Nephron progenitor cell (in vitro differentiated cells): ENCODE results near the gene PRPF38B.
A peak's percentile ranks its signal among the peaks of the same experiment; 100 is the strongest.

ENCODE experiments used
- DNase-seq: peaks from one replicate; pipeline ENCODE4 v3.0.0; 2021
- H3K27ac Mint-ChIP-seq: 2 replicates; pipeline ENCODE4 v1.8.0; 2021; ENCODE audit warnings: mild to moderate bottlenecking, moderate library complexity, mixed read lengths
- H3K27me3 Mint-ChIP-seq: 2 replicates; pipeline ENCODE4 v1.8.0; 2021; ENCODE audit warnings: mild to moderate bottlenecking, low read depth, mixed read lengths; ENCODE audit not compliant: poor library complexity
- H3K36me3 Mint-ChIP-seq: 2 replicates; pipeline ENCODE4 v1.8.0; 2021; ENCODE audit warnings: low read depth, mixed read lengths
- H3K4me1 Mint-ChIP-seq: 2 replicates; pipeline ENCODE4 v1.8.0; 2021; ENCODE audit warnings: mixed read lengths
- H3K4me3 Mint-ChIP-seq: 2 replicates; pipeline ENCODE4 v1.8.0; 2021; ENCODE audit warnings: mild to moderate bottlenecking, moderate library complexity, mixed read lengths
- H3K9me3 Mint-ChIP-seq: 2 replicates; pipeline ENCODE4 v1.8.0; 2021; ENCODE audit warnings: mild to moderate bottlenecking, moderate library complexity, mixed read lengths
- TF ChIP-seq, protein P1 (sequence below): fragments of 200-600 bp; sonication (generic); IDR thresholded peaks from 2 replicates; pipeline ENCODE4 v1.5.0; 2021; ENCODE audit warnings: antibody characterized with exemption

The PRPF38B gene

DNA sequence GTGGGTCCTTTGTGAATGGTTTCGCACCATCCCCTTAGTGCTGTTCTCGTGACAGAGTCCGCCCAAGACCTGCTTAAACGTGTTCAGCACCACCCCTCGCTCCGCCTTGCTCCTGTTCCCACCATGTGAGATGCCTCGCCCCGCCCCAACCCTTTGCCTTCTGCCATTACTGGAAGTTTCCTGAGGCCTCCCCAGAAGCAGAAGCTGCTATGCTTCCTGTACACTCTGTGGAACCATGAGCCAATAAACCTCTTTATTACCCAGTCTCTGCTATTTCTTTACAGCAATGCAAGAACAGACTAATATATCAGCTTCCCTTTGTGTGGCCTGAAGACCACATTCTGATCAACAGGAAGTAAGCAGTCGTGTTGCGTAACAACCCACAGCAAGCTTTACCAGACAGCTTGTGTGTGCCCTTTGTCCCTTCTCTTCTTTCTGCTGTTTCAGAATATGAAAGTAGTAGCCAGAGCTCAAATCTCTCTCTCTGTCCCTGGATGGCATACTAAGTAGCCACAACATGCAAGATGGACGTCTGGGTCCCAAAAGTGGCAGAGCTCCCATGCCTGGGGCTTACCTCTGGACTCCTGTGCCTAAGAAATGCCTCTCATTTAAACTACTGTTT, 45.4 kb upstream of the PRPF38B start:
- H3K27me3 Mint-ChIP-seq: peaks cover 3% of the 10 kb centered on the region
- no peaks in the 10 kb centered on the region for H3K36me3 Mint-ChIP-seq
- H3K4me1 Mint-ChIP-seq: peaks cover 5% of the 10 kb centered on the region
- TF ChIP-seq, protein P1, sequence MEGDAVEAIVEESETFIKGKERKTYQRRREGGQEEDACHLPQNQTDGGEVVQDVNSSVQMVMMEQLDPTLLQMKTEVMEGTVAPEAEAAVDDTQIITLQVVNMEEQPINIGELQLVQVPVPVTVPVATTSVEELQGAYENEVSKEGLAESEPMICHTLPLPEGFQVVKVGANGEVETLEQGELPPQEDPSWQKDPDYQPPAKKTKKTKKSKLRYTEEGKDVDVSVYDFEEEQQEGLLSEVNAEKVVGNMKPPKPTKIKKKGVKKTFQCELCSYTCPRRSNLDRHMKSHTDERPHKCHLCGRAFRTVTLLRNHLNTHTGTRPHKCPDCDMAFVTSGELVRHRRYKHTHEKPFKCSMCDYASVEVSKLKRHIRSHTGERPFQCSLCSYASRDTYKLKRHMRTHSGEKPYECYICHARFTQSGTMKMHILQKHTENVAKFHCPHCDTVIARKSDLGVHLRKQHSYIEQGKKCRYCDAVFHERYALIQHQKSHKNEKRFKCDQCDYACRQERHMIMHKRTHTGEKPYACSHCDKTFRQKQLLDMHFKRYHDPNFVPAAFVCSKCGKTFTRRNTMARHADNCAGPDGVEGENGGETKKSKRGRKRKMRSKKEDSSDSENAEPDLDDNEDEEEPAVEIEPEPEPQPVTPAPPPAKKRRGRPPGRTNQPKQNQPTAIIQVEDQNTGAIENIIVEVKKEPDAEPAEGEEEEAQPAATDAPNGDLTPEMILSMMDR: no peak
- no peak for DNase-seq
- H3K9me3 Mint-ChIP-seq: no peaks in the 10 kb centered on the region
- no peak overlapping the region for H3K4me3 Mint-ChIP-seq
- H3K27ac Mint-ChIP-seq: peak overlapping the region; percentile 55

DNA sequence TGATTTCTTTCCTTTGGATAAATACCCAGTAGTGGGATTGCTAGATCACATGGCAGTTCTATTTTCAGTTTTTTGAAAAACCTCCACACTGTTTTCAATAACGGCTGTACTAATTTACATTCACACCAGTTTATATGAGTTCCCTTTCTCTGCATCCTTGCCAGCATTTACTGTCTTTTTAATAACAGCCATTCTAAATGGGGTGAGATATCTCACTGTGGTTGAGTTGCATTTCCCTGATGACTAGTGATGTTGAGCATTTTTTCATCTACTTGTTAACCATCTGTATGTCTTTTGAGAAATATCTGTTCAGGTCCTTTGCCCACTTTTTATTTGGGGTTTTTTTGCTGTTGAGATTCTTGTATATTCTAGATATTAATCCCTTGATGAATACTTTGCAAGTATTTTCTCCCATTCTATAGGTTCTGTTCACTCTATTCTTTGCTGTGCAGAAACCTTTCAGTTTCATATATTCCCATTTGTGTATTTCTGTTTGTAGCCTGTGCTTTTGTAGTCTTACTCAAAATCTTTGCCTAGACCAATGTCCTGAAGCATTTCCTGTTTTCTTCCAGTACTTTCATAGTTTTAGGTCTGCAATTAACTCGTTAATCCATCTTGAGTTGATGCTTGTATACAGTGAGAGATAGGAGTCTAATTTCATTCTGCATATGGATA, 38.5 kb upstream of the PRPF38B start:
- no peak overlapping the region for H3K27ac Mint-ChIP-seq
- H3K9me3 Mint-ChIP-seq: peaks cover 4% of the 10 kb centered on the region
- H3K4me3 Mint-ChIP-seq: no peak overlapping the region
- DNase-seq: no peak
- TF ChIP-seq, protein P1: no peak
- no peaks in the 10 kb centered on the region for H3K4me1 Mint-ChIP-seq
- H3K36me3 Mint-ChIP-seq: no peaks in the 10 kb centered on the region
- peaks cover 9% of the 10 kb centered on the region for H3K27me3 Mint-ChIP-seq

DNA sequence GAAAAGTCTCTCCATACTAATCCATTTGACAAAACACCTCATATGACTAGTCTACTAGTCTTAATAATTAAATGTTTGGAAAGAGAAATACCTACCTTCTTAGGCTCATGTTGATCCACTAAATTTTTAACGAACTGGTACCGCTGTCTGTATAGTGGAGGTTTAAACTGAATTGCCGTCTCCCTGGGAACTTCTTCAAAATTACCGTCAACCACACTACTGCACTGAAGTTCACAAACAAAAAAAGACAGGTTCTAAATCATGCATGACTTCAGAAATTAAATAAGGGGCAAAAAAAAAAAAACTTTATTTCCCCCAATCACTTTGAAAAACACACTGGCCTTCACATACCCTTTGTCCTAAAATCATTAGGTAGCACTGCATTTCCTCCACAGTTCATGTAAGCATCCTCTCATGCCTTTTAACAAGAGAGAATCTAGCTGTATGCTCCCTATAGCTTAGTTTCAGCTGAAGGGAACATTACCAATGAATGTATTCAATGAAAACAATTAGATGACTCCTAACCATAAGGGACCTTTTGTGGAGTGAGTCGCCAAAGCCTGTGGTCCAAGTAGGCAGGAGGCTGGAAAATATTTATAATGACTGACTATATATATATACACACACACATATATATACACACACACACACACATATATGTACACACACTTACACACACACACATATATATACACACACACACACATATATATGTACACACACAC, 34.6 kb upstream of the PRPF38B start:
- H3K27ac Mint-ChIP-seq: no peak overlapping the region
- no peak overlapping the region for H3K4me3 Mint-ChIP-seq
- no peaks in the 10 kb centered on the region for H3K4me1 Mint-ChIP-seq

DNA sequence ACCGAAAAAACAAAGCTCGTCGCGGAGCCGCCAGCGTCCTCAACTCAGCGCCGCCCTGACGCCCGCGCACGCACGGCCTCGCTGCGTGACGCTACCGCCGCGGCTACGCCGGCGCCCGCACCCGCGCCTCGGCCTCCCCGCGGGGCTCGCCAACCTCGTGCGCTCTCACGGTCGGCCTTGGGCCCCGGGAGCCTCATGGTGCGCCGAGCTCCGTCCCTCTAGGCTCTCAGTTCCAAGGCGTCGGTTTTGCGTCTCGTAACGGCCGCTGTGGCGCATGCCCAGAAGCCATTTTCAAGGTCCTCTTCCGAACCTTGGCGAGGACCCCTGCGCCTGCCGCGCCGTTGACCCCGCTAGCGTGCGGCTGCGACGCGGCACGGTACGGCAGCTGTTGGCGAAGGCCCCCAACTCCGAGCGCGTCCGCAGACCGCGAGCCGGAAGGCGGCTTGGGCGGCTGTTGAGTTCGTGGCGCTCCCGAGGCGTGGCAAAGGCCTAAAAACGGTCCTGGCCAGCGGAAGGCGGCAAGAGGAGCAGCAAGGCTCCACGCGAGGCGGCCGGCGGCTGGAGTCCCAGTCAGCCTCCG, 31.0 kb upstream of the PRPF38B start, which contains the start of gene HENMT1:
TSS of gene HENMT1 (minus strand) at position 64 of the 580 bp plus-strand sequence. CDS start 1,209 bp downstream, outside the sequence.
- H3K4me3 Mint-ChIP-seq: peak within 1 kb of the TSS; percentile 71
- TF ChIP-seq, protein P1: no peak
- peaks cover 15% of the 10 kb centered on the region for H3K9me3 Mint-ChIP-seq
- H3K36me3 Mint-ChIP-seq: no peaks in the 10 kb centered on the region
- DNase-seq: peak; percentile 74
- H3K27me3 Mint-ChIP-seq: peaks cover 58% of the 10 kb centered on the region
- no peaks in the 10 kb centered on the region for H3K4me1 Mint-ChIP-seq
- no peak within 1 kb of the TSS for H3K27ac Mint-ChIP-seq

More for the DNA sequence above, 34.6 kb upstream of the PRPF38B start:
- Mint-ChIP-seq H3K27me3 (peaks cover 42% of the 10 kb centered on the region), H3K9me3 (peaks cover 19% of the 10 kb centered on the region), H3K36me3 (no peaks in the 10 kb centered on the region)
- TF ChIP-seq, protein P1: no peak
- no peak for DNase-seq

DNA sequence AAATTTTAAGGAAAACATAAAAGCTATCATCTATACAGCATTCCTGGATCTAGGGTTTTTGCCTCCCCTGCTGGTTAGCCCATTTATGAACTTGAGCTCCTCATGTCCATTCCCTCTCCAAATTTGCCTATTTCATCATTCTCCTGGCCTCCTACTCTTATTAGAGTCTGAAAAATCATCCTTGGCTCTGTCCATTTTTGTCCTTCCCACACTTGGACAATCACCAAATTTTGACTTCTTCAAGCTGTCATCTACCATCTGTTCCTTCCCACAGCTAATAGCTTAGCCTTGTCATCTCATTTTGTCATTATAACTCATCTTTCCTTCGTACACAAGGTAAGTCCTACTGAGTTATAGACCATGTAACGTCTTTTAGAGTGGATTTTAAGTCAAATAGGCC, 29.0 kb upstream of the PRPF38B start:
- TF ChIP-seq, protein P1: no peak
- peaks cover 17% of the 10 kb centered on the region for H3K9me3 Mint-ChIP-seq
- no peak overlapping the region for H3K4me3 Mint-ChIP-seq
- peaks cover 53% of the 10 kb centered on the region for H3K27me3 Mint-ChIP-seq
- no peaks in the 10 kb centered on the region for H3K4me1 Mint-ChIP-seq
- DNase-seq: no peak
- no peak overlapping the region for H3K27ac Mint-ChIP-seq
- H3K36me3 Mint-ChIP-seq: no peaks in the 10 kb centered on the region
